Omental fat pad (tissue), 4 donors: Measurements from ENCODE around the gene BHLHA15. TPM values are rescaled to one million over a fixed set of nuclear protein-coding genes. Genes with fewer than 3 reads are reported as not detected.

ENCODE experiments used
- ATAC-seq: fragments of 150-250 bp; one replicate; pipeline ENCODE4 v1.9.1; 2016; ENCODE audit warnings: mild to moderate bottlenecking, moderate library complexity; ENCODE audit not compliant: low FRiP score
- DNase-seq: peaks from one replicate; pipeline ENCODE4 v3.0.0-alpha.2; 2019; ENCODE audit warnings: low spot score
- total RNA-seq, 4 donors: library from RNA; depleted of rRNA; stranded (reverse); fragments of >200 nt; gene quantifications; one replicate each; pipeline ENCODE4 v1.1.0, GENCODE V29; 2016
- TF ChIP-seq, protein P1 (sequence below), 3 donors: fragments of 450-650 bp; IDR thresholded peaks; one replicate each; pipeline ENCODE4 v1.5.1; 2016 to 2017; ENCODE audit warnings: antibody characterized with exemption in 3 of 3, mild to moderate bottlenecking in 3 of 3, moderate library complexity in 2 of 3

BHLHA15 gene
- total RNA-seq, 4 donors from 2014 or later, result 1.5 to 3.5 TPM; not detected in 2

DNA sequence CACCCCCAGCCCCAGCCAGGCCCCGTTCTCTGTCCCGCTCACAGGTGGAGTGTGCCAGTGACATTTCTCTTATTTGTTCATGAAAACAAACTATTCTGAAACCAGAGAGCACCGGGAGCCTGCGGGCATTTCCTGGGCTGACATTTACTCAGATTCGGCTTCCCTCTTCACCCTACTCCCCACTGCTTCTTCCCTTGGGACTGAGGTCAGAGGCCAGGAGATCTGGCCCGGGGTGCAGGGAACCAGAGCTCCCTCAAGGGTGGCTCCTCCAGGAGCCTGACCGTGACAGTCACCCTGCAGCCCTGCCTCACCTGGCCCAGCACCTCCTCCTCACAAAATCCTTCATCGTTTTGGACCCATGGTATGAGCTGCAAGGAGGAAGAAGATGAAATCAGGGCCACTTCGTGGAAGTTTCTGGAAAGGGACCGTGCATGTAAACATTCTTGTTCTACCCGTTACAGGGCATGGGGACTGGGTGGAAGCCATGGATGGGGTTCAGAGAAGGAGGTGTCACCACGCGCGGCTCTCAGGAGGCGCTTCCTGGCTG, 12.2 kb downstream of the BHLHA15 start:
- DNase-seq (no peak), ATAC-seq (no peak)
- TF ChIP-seq, protein P1, sequence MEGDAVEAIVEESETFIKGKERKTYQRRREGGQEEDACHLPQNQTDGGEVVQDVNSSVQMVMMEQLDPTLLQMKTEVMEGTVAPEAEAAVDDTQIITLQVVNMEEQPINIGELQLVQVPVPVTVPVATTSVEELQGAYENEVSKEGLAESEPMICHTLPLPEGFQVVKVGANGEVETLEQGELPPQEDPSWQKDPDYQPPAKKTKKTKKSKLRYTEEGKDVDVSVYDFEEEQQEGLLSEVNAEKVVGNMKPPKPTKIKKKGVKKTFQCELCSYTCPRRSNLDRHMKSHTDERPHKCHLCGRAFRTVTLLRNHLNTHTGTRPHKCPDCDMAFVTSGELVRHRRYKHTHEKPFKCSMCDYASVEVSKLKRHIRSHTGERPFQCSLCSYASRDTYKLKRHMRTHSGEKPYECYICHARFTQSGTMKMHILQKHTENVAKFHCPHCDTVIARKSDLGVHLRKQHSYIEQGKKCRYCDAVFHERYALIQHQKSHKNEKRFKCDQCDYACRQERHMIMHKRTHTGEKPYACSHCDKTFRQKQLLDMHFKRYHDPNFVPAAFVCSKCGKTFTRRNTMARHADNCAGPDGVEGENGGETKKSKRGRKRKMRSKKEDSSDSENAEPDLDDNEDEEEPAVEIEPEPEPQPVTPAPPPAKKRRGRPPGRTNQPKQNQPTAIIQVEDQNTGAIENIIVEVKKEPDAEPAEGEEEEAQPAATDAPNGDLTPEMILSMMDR (IDR thresholded peaks at IDR 0.05), result no peak

DNA sequence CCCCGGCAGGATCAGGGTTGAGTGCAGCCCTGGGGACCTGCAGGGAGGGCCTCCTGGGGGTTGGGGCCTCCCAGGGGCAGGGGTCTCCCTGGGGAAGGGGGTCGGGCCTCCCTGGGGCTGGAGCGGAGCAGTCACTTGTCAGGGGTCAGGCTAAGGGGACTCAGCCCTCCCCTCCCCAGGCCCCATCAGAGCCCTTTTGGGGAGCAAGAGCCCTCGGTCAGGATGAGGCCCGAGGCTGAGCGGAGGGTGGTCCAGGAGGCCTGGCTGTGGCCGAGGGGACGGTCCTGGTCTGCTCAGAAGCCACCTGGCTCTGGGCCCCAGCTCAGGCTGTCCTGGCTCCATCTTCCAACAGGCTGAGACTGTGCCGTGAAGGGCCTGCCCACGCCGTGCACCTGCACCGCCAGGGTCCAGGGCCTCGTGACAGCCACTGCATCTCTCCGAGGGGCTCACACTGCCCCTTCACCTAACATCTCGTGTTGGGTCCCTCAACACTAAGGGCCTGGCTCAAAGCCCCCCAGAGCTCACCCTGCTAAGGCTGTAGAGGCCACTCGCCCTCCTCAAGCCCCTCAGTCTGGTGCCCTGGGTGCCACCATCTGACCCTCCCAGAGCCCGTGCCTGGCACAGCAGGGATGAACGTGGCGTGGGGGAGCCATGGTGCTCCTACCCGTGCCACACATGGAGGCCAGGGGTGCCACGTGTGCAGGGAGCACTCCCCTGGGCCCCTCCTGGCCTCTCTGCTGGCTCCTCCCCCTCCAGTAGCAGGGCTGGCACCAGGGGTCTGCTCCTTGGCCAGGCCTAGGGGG, 12.9 kb downstream of the BHLHA15 start:
- no peak for DNase-seq
- no peak for ATAC-seq
- TF ChIP-seq, protein P1 (IDR thresholded peaks at IDR 0.05), result no peak

DNA sequence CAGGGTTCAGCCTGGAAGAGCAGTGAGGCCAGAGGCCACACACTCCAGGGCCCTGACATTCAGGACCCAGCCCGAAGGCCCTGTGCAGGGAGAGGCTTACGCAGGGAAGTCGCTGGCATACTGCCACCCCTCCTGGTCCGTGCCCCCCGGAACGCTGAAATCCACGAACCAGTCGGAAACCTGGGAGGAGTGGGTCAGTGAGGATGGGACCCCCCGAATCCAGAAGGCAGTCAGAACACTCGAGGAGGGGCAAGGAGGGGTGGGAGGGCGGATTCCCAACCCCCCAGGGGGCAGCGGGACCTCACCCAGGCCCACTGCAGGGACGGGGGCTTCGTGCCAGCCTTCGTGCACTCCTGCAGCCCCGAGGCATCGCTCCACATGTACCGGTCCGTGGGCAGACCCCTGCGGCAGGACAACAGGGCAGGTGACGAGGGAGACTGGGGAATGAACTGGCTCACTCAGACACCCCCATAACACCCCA, 13.5 kb downstream of the BHLHA15 start:
- TF ChIP-seq, protein P1 (IDR thresholded peaks at IDR 0.05), result no peak
- ATAC-seq (no peak), DNase-seq (no peak)

DNA sequence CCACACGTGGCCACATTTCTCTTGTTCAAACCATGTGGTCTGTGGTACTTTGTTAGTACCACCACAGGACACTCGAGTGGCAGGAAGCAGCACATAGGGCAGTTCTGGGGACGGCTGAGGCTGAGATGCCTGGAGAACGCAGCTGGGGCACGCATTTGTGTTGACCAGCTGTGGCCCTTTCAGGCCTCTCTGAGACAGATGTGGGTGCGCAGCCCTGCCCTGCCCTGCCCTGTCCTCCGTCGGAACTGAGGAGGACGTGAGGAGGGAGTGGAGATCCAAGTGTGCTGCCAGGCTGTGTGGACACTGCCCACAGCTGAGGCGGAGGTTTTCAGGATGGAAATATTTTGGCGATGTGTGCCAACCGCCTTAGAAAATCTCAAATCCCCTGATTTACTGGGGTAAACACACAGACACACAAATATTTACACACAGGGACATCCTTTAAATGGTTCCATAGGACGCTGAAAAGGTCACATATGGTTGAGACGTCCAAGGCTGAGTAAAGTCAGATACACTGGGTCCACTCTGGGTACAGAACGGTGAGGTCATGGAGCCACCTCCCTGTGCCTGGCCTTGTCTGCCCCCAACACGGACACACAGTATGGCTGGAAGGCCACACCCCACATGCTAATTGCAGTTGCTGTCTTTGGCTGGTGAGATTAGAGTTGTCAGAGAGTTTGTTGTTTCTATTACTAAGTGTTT, 14.8 kb downstream of the BHLHA15 start:
- ATAC-seq (no peak), DNase-seq (no peak)
- TF ChIP-seq, protein P1 (IDR thresholded peaks at IDR 0.05), result no peak

DNA sequence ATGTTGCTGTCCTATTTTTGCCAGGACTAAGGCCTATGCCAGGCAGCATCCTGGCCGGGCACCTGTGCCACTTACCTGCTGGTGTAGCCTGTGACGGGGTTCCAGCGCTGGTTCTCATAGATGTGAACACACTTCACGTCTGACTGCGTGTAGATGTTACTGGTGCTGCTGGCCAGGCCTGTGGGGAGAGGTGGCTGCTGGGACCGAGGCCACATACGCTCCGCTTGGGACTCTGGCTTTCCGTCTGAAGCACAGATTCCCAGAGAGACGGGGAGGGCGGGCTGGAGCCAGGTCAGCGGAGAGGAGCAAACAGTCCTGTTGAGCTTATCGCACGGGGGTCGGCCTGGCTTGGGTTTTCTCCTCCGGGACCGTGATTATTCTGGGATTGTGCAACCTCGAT, 16.7 kb downstream of the BHLHA15 start:
- DNase-seq (no peak), ATAC-seq (no peak)
- TF ChIP-seq, protein P1 (IDR thresholded peaks at IDR 0.05), result no peak

DNA sequence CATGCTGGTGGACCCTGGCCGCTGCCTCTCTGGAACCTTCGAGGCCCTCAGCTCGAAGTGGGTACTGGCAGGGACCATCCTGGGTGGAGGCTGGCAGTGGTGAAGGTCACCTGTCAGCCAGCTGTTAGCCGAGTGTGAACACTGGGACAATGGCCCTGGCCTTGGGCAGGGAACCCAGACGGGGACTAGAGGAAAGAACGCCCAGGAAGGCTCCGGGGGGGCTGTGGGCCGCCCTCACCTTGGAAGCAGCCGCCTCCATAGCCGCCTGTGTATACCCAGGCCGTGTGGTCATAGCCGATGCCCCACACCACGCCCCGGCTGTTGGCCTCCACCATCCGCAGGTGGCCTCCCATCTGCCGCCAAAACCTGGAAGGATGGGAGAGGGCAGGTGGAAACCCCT, 17.6 kb downstream of the BHLHA15 start:
- TF ChIP-seq, protein P1 (IDR thresholded peaks at IDR 0.05), result no peak
- ATAC-seq (no peak), DNase-seq (no peak)
